Activated CD4-positive, CD25-positive, alpha-beta regulatory T cell (primary cell): ENCODE results near the gene POP5.
A peak's percentile ranks its signal among the peaks of the same experiment; 100 is the strongest.
"Not testable (repeated sequence)": the region's sequence is repeated elsewhere in the genome, so short reads cannot be mapped to it uniquely, and the experiment has no call there.

Source experiments
- DNase-seq, 4 experiments: peaks; one replicate each; lab custom pipeline; 2025; lab: John Stamatoyannopoulos, UW

Gene POP5

DNA sequence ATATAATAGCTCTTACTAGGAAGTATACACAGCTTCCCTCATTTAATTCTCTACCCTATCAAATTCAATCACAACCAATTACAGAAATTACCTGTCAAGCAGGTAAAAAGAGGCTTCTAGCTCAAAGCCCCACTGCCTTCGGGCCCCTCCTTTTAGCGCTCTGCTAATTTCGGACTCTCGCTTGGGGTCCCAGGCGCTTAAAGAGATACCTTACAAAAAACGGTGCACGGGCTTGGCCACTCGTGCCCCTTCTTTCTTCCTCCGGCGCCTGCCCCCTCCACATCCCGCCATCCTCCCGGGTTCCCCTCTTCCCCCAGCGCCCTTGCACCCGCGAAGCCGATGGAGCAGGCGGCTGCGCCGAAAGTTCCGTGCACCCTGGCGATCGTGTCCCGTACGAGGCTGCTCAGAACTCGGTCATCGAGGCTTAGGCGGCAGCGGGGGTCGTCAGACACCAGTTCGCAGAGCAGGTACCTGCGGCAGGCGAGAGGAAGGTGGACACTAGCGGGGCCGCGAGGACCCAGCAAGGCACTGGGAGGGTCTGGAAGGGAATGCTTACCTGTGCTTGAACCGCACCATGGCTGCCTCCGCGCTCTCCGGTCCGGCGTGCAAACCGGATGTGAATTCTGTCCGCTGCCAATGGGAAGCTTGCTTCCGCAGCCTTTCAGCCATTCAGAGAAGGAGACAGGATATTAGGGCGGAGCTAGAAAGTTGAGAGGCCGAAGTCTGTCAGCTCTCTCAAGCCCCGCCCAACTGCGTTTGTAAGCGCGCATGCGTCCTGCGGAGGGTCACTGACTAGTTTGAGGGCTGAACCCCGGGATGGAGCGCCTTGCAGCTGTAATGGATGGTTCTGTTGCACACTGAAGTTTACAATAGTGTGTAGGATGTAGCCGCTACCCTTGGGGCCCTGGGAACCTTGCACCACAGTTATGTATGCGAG, at the start of gene POP5:
TSS of gene POP5 (minus strand) at position 616 of the 937 bp plus-strand sequence. CDS start at position 576, 40 bp downstream.
- peak; percentile 76 to 87 (median 77) for DNase-seq

DNA sequence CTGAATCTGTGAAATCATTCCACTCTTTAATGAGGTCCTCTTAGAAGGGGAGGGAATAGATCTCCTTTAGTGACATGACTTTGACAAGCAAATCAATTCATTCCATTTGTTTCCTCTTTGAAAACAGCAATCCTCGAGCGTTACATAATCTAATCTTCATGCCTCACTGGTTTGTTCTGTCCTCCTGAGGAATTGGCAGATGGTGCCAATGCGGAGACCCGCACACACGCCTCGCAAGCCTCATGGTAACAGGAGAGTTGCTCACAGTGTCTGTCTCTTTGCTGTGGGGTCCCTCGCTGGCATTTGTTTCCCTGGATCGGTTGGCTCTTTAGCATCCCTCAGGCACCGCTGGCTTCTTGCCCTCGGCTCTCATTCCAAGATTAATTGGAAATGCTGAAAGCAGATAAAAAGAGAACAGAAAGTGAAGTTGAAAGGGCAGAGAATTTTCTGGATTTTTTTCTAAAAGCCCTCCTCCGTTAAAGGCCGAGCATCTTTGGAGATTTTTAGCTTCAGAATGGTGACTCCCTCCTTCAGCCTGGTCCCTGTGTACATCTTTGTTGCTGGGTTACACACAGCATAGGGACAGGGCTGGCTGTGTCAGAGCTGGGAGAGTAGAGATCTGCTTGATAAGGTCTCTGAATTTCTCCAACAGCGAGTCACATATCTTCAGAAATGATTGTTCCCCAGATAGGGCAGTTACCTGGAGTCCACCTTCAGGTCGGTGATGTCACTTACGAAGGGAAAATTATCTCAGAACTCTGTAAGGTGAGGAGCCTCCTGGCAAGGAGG, 49.1 kb upstream of the POP5 start:
- no peak for DNase-seq

- no peak for DNase-seq
Measured at GRCh38 chr12:120628919-120629318, 47.7 kb upstream of the POP5 start.

GRCh38 chr12:120625557-120626419, 44.6 kb upstream of the POP5 start:
- DNase-seq, result no peak

DNA sequence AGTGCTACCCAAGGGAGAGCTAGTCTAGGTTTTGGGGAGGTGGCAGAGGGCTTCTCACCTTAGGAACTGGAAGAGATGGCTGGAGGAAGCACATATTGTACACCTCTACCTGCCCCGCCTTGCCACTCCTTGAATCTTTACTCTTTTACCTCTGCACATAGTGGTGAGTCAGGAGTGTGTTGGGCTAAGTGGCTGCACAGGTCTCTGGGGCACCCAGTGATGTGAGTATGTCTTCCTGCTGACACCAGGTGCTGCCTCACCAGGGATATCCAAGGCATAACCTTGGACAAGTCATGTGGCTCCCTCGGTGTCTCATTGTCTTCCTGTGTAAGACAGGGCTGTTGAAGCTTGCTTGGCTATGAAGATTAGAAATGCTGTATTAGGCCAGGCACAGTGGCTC, 39.4 kb upstream of the POP5 start:
- DNase-seq, result no peak

DNA sequence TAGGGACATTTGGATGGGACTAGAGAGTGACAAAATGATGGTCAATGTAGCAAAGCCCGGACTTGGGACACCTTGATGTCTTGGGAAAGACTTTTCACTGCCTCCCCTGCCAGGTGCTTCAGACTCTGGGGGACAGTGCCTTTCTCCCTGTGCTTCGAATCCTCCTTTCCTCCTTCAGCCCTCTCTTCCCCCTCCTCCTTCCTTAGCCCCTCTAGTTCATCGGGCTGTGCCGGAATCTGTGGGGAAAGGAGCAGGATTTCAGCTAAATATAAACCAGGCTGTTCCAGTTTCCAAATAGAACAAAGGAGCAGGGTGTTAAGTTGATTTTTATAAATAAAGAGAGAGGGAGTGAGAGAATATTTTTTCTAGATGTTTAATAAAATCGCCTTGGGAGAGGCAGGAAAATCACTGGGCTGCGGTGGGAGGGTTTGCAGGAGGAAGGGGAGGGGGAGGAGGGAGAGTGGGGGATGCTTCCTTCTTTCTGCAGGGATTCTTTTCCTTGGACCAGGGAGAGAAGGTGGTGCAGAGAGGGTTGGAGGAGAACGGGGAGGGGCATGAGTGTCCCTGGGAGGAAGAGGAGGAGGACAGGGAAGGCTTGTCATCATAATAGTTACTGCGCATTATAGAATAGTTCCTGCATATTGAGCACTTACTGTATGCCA, 37.9 kb upstream of the POP5 start:
- no peak for DNase-seq

- not testable (repeated sequence) for DNase-seq
Measured at GRCh38 chr12:120617767-120618166, 36.6 kb upstream of the POP5 start.

GRCh38 chr12:120617193-120617592, 36.0 kb upstream of the POP5 start:
- not testable (repeated sequence) for DNase-seq

DNA sequence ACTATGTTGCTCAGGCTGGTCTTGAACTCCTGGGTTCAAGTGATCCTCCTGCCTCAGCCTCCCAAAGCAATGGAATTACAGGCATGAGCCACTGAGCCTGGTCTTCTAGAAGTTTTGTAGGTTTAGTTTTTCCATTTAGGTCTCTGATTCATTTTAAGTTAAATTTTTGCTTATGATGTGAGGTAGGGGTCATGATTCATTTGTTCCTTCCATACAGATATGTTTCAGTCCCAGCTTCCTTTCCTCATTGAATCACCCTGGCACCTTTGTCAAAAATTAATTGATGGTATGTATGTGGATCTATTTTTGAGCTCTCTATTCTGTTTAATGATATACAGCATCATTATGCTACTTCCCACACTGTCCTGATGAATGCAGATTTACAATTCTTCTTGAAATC, 33.6 kb upstream of the POP5 start:
- DNase-seq, result no peak

GRCh38 chr12:120611534-120611933, 30.3 kb upstream of the POP5 start:
- DNase-seq, result not testable (repeated sequence)

GRCh38 chr12:120610560-120610959, 29.4 kb upstream of the POP5 start:
- no peak for DNase-seq

- not testable (repeated sequence) for DNase-seq
Measured at GRCh38 chr12:120602416-120602815, 21.2 kb upstream of the POP5 start.

- no peak for DNase-seq
Measured at GRCh38 chr12:120599672-120600552, 18.7 kb upstream of the POP5 start.

DNA sequence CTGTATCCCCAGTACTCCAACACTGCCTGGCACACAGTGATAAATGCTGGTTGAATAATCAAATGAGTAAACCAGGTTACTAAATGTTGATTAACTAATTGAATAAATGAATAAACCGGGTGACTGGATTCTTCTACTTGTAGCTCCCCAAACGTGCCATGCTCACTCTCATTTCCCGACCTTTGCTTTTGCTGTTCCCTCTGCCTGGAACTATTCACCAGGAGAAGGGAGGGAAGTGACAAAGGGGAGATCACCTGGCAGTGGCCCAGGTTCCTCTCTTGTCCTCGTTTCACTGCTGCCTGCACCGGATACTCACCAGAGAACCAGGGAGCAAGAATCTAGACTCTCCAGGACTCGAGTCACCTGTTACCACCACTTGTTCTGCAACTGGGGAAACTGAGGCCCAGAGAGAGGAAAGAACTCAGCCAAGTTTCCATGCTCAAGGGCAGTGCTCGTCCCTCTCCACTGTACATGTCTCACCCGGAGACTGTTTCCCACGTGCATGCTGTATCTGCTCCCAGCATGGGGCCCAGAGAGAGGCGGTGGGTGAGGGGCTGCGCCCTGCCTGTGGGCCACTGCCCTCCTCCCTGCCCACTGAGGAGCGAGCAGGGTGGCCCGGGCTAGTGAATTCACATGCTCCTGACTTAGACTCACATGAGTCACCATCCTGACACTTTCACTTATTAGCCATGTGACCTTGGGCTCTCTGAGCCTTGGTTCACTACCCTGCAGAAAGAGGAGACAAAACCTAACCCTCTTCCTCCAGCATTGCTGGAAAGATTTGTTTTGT, 17.7 kb upstream of the POP5 start:
- DNase-seq, result no peak

- no peak for DNase-seq
Measured at GRCh38 chr12:120597861-120598260, 16.7 kb upstream of the POP5 start.

GRCh38 chr12:120596901-120597300, 15.7 kb upstream of the POP5 start:
- no peak for DNase-seq

DNA sequence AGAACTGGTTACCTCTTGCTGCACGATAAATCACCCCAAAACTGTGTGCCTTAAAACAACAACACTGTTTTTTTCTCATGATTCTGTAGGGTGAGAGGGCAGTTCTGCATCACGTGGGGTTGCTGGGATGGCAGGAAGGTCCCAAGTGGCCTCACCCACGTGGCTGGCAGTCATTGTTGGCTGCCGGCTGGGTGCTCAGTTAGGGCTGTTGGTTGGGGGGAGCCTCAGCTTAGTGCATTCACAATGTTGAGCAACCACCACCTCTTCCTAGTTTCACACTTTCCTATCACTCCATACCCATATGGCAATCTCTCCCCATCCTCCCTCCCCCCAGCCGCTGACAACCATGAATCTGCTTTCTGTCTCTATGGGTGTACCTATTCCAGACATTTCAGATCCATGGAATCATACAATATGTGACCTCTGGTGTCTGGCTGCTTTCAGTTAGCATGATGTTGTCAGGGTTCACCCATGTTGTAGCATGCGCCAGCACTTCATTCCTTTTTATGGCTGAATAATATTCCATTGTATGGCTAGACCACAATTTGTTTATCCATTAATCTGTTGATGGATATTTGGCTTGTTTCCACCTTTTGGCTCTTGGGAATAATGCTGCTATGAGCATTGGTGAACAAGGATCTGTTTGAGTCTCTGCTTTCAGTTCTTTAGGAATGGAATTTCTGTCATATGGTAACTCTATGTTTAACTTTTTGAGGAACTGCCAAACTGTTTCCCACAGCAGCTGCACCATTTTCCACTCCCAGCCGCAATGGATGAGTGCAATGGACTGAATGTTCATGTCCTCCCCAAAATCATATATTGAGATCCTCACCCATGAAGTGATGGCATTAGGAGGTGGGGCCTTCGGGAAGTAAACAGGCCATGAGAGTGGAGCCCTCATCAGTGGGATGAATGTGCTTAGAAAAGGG, 11.2 kb upstream of the POP5 start:
- no peak for DNase-seq

GRCh38 chr12:120590741-120591407, 9.7 kb upstream of the POP5 start:
- DNase-seq, result no peak
